Endothelial cell of umbilical vein (primary cell): ENCODE data around the gene PLEKHH2. TPM values are rescaled to one million over a fixed set of nuclear protein-coding genes. Genes with fewer than 3 reads are reported as not detected.

Experiments used
- BruUV-seq: library from RNA; stranded (reverse); fragments of 400-500 nt; replicated peaks from 2 replicates; lab custom pipeline; 2021; lab: Mats Ljungman, UMichigan
- CTCF ChIA-PET: fragments of 300-600, 350-600 bp; sonication (Branson Sonifier 250); formaldehyde crosslinking; loops from one replicate; lab custom pipeline; 2021; ENCODE audit warnings: antibody characterized with exemption, inconsistent platforms; lab: Charles Lee
- POLR2A ChIA-PET: fragments of 300-600, 350-600 bp; sonication (Branson Sonifier 250); formaldehyde crosslinking; loops from one replicate; lab custom pipeline; 2021; ENCODE audit warnings: antibody characterized with exemption, inconsistent platforms; lab: Charles Lee
- DNase-seq: peaks from one replicate; pipeline ENCODE4 v3.0.0-alpha.2; 2011; ENCODE audit warnings: low read depth, low spot score
- FAIRE-seq: peaks from 2 replicates; lab custom pipeline; 2011; peaks lifted over from hg19 to GRCh38; lab: Jason Lieb, UNC
- H2AFZ ChIP-seq: 2 replicates; pipeline ENCODE4 v1.6.0; 2012; ENCODE audit warnings: low read depth, low read length, control low read depth, inconsistent platforms
- H3K27ac ChIP-seq: 2 replicates; pipeline ENCODE4 v1.5.1; 2011; ENCODE audit warnings: low read depth, mild to moderate bottlenecking, control low read depth, low read length, moderate library complexity; ENCODE audit not compliant: insufficient read depth
- H3K27me3 ChIP-seq, 2 experiments: 2 replicates each; pipeline versions ENCODE4 v1.6.0 to v1.6.1; 2011; ENCODE audit warnings: low read length in 2 of 2, mixed read lengths in 1 of 2; ENCODE audit not compliant: control insufficient read depth in 2 of 2, insufficient read depth in 2 of 2
- H3K36me3 ChIP-seq, 2 experiments: 2 replicates in 1 of 2; 3 replicates in 1 of 2; pipeline ENCODE4 v1.5.1; 2011; ENCODE audit warnings: low read length in 2 of 2, mild to moderate bottlenecking in 1 of 2, moderate library complexity in 1 of 2; ENCODE audit not compliant: control insufficient read depth in 2 of 2, insufficient read depth in 2 of 2; ENCODE audit errors: extremely low read depth in 1 of 2
- H3K4me1 ChIP-seq: 3 replicates; pipeline ENCODE4 v1.5.1; 2011; ENCODE audit warnings: mild to moderate bottlenecking, low read length; ENCODE audit not compliant: control insufficient read depth, insufficient read depth; ENCODE audit errors: extremely low read depth
- H3K4me2 ChIP-seq: 2 replicates; pipeline ENCODE4 v1.6.1; 2011; ENCODE audit warnings: low read length, control low read depth, mixed read lengths; ENCODE audit not compliant: insufficient read depth
- H3K4me3 ChIP-seq, 3 experiments: fragments of 200-600 bp in 1 of 3; sonication (generic), shearing (Covaris generic) in 1 of 3; replicated peaks in 1 of 3; 2 replicates each; pipeline ENCODE4 v1.5.1; 2011 to 2016; ENCODE audit warnings: control low read depth in 3 of 3, low read length in 3 of 3, mild to moderate bottlenecking in 2 of 3, inconsistent platforms in 1 of 3, low read depth in 1 of 3, moderate library complexity in 1 of 3; ENCODE audit not compliant: insufficient read depth in 1 of 3
- H3K79me2 ChIP-seq: 2 replicates; pipeline ENCODE4 v1.6.0; 2012; ENCODE audit warnings: low read length, inconsistent platforms; ENCODE audit not compliant: control insufficient read depth, insufficient read depth
- H3K9ac ChIP-seq: replicated peaks from 2 replicates; pipeline ENCODE3; 2011; ENCODE audit warnings: low read length, control low read depth; ENCODE audit not compliant: insufficient read depth; ENCODE audit errors: extremely low read depth
- H3K9me1 ChIP-seq: replicated peaks from 3 replicates; pipeline ENCODE4 v1.6.0; 2011; ENCODE audit warnings: mild to moderate bottlenecking, low read length; ENCODE audit not compliant: control insufficient read depth, insufficient read depth; ENCODE audit errors: extremely low read depth
- H3K9me3 ChIP-seq: replicated peaks from 2 replicates; pipeline ENCODE4 v1.5.1; 2012; ENCODE audit warnings: low read length, inconsistent platforms; ENCODE audit not compliant: control insufficient read depth, insufficient read depth
- H4K20me1 ChIP-seq: replicated peaks from 2 replicates; pipeline ENCODE3; 2011; ENCODE audit warnings: mild to moderate bottlenecking, low read length; ENCODE audit not compliant: control insufficient read depth, insufficient read depth; ENCODE audit errors: extremely low read depth
- CTCF ChIP-seq, 2 donors: IDR thresholded peaks; 1 replicate in 1 of 2; 2 replicates in 1 of 2; pipeline ENCODE4 v1.5.1; 2011; ENCODE audit warnings: low read length in 2 of 2, mild to moderate bottlenecking in 2 of 2, moderate library complexity in 2 of 2, control low read depth in 1 of 2, inconsistent platforms in 1 of 2, low read depth in 1 of 2; ENCODE audit not compliant: insufficient read depth in 1 of 2; ENCODE audit errors: extremely low read depth in 1 of 2
- EZH2 ChIP-seq: IDR thresholded peaks from 2 replicates; pipeline ENCODE4 v1.6.1; 2012; ENCODE audit warnings: borderline replicate concordance, low read depth, mild to moderate bottlenecking, moderate library complexity, low read length, inconsistent platforms; ENCODE audit not compliant: severe bottlenecking
- FOS ChIP-seq: IDR thresholded peaks from 2 replicates; pipeline ENCODE4 v1.6.1; 2011; ENCODE audit warnings: mild to moderate bottlenecking, low read length, moderate library complexity, borderline replicate concordance; ENCODE audit not compliant: insufficient read depth
- GATA2 ChIP-seq: IDR thresholded peaks from 2 replicates; pipeline ENCODE4 v1.7.0; 2011; ENCODE audit warnings: low read depth, mild to moderate bottlenecking, moderate library complexity, mixed read lengths, low read length; ENCODE audit not compliant: insufficient read length, insufficient read depth
- JUN ChIP-seq: IDR thresholded peaks from 2 replicates; pipeline ENCODE4 v1.6.1; 2011; ENCODE audit warnings: borderline replicate concordance, low read depth; ENCODE audit not compliant: insufficient read length, insufficient read depth
- MAX ChIP-seq: IDR thresholded peaks from 2 replicates; pipeline ENCODE4 v1.6.1; 2011; ENCODE audit not compliant: insufficient read depth, insufficient read length
- MYC ChIP-seq: IDR thresholded peaks from one replicate; pipeline ENCODE4 v1.6.1; 2011; ENCODE audit warnings: mild to moderate bottlenecking, low read depth, low read length
- POLR2A ChIP-seq: IDR thresholded peaks from 2 replicates; pipeline ENCODE4 v1.6.1; 2012; ENCODE audit warnings: low read depth, mild to moderate bottlenecking, control low read depth, low read length
- POLR2AphosphoS5 ChIP-seq: IDR thresholded peaks from 2 replicates; pipeline ENCODE4 v1.6.1; 2012; ENCODE audit warnings: low read depth, mild to moderate bottlenecking, control low read depth, low read length, moderate library complexity; ENCODE audit not compliant: insufficient read depth
- dilution Hi-C: fragments of 300-500 bp; cut with MboI; formaldehyde crosslinking; loops from one replicate; pipeline ENCODE4 v1.15.0; 2019; ENCODE audit warnings: low sequenced_read_pairs; ENCODE audit not compliant: extremely low pct_ligation_motif_present
- intact Hi-C: fragments of 100-400 bp; cut with micrococcal nuclease; formaldehyde crosslinking; loops from one replicate; pipeline ENCODE4 v1.10.0; 2022
- polyA plus RNA-seq, 4 experiments: library from polyadenylated mRNA; depleted of rRNA in 3 of 4; stranded (reverse) in 3 of 4; unstranded in 1 of 4; fragments of >200 nt; gene quantifications; 2 replicates each; pipeline versions ENCODE4 v1.2.1 to v1.2.3, GENCODE V29; 2011 to 2012; ENCODE audit warnings: missing spikeins in 1 of 4
- total RNA-seq: library from RNA; stranded (reverse); gene quantifications from 2 replicates; pipeline ENCODE4 v1.2.3, GENCODE V29; 2021

Gene PLEKHH2
- total and polyA plus RNA-seq, 2 donors (not counting 3 experiments of a cell fraction or from before 2014, with no cell fraction given): 0.41 to 0.58 TPM

GRCh38 chr2:43605079-43605655, 31.9 kb upstream of the PLEKHH2 start:
- dilution Hi-C loops (no loop called here), intact Hi-C loops (no loop called here)
- DNase-seq (peak; percentile 43), FAIRE-seq (peak; percentile 35)
- no peak overlapping the region for H3K9ac ChIP-seq
- H3K9me1 ChIP-seq: no peaks in the 10 kb centered on the region
- no peak overlapping the region for H3K4me3 ChIP-seq
- H3K27me3 ChIP-seq: no peaks in the 10 kb centered on the region
- no peak overlapping the region for H2AFZ ChIP-seq
- H3K9me3 ChIP-seq: no peaks in the 10 kb centered on the region
- H3K4me1 ChIP-seq: no peaks in the 10 kb centered on the region
- H3K79me2 ChIP-seq: no peaks in the 10 kb centered on the region
- no peaks in the 10 kb centered on the region for H3K36me3 ChIP-seq
- H4K20me1 ChIP-seq: no peaks in the 10 kb centered on the region
- no TSS peak for BruUV-seq
- no peak for TF ChIP-seq FOS
- peak; percentile 39 to 46 for TF ChIP-seq CTCF (IDR thresholded peaks at IDR 0.05; ENCODE audit: extremely low read depth in 1 of 2, insufficient read depth in 1 of 2, low read depth in 1 of 2, low read length in 2 of 2)
- no peak overlapping the region for H3K27ac ChIP-seq
- no peak overlapping the region for H3K4me2 ChIP-seq
- CTCF ChIA-PET: interaction anchor here (0.6 to 2.4 kb wide), 19 partner anchors 9 to 1179 kb away, joined by 3 to 14 read pairs (median 3); partner anchors contain the start of genes PLEKHH2 and THADA
- POLR2A ChIA-PET: interaction anchor here (1.1 kb wide), 1 partner anchor 9 kb away, joined by 5 read pairs; the partner anchor contains the start of gene THADA

GRCh38 chr2:43605851-43606250, 31.2 kb upstream of the PLEKHH2 start:
- Histone ChIP-seq H4K20me1 (no peaks in the 10 kb centered on the region), H3K4me1 (no peaks in the 10 kb centered on the region), H3K4me3 (no peak overlapping the region), H3K4me2 (no peak overlapping the region), H3K9ac (no peak overlapping the region), H2AFZ (no peak overlapping the region), H3K9me1 (no peaks in the 10 kb centered on the region), H3K79me2 (no peaks in the 10 kb centered on the region), H3K27me3 (no peaks in the 10 kb centered on the region), H3K9me3 (no peaks in the 10 kb centered on the region), H3K27ac (no peak overlapping the region), H3K36me3 (no peaks in the 10 kb centered on the region)
- DNase-seq: no peak
- TF ChIP-seq JUN (no peak), EZH2 (no peak), POLR2AphosphoS5 (no peak), FOS (no peak), CTCF (IDR thresholded peaks at IDR 0.05; ENCODE audit: extremely low read depth in 1 of 2, insufficient read depth in 1 of 2, low read depth in 1 of 2, low read length in 2 of 2) (no peak), GATA2 (no peak), MAX (no peak), POLR2A (no peak), MYC (no peak)
- no peak for FAIRE-seq
- POLR2A ChIA-PET: no interaction called here
- intact Hi-C loops (no loop called here), dilution Hi-C loops (no loop called here)
- no TSS peak for BruUV-seq
- CTCF ChIA-PET: interaction anchor here (1.0 to 2.4 kb wide), 6 partner anchors 10 to 192 kb away, joined by 3 to 12 read pairs (median 7); partner anchors contain the start of gene THADA
